HTERT RPE-1 (cell line): Measurements from ENCODE around the gene SMURF1.
"Not testable (repeated sequence)": the region's sequence is repeated elsewhere in the genome, so short reads cannot be mapped to it uniquely, and the experiment has no call there.

Experiments used
- in situ Hi-C: fragments of 300-500 bp; cut with MboI; formaldehyde crosslinking; loops from 4 replicates; pipeline ENCODE4 v1.14.3; 2020; ENCODE audit warnings: low sequenced_read_pairs

Gene SMURF1

DNA sequence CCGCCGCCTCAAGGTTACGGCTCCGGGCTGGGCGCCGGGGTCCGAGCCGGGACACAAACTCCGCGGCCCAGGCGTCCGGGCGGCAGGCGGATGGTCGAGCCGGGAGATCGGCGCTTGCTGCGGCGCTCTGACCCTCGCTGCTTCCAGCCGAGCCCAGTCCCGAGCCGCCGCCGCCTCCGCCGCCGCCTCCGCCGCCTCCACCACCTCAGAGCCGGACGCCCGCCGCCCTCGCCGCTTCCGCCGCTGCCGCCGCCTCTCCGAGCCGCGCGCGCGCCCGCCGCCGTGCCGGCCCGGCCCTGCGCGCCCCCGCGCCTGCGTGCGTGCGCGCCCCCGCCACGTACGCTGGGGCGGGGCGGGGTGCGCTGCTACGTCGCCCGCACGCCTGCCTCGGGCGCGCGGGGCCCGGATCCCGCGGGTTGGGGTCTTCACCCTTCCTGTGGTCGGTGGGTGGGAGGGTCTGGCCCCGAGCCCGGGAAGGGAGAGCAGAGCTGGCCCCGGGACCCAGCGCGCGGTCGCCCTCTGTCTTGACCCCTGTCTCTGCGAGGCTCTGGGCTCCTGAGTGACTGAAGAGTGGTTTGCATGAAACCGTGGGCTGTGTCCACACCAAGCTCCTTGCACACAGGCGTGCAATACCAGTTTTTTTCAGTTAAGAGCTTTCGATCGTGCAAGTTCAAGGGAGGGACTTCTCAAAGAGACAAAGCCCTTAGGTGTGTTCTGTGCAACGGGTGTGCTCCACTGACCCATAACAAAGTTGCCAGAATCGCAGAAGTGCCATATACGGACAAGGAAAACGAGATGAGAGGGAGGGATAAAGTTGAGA, at the start of gene SMURF1:
TSS of gene SMURF1 (minus strand) at position 256 of the 820 bp plus-strand sequence. CDS start 328 bp downstream, outside the sequence.
- in situ Hi-C loops: no loop called here

DNA sequence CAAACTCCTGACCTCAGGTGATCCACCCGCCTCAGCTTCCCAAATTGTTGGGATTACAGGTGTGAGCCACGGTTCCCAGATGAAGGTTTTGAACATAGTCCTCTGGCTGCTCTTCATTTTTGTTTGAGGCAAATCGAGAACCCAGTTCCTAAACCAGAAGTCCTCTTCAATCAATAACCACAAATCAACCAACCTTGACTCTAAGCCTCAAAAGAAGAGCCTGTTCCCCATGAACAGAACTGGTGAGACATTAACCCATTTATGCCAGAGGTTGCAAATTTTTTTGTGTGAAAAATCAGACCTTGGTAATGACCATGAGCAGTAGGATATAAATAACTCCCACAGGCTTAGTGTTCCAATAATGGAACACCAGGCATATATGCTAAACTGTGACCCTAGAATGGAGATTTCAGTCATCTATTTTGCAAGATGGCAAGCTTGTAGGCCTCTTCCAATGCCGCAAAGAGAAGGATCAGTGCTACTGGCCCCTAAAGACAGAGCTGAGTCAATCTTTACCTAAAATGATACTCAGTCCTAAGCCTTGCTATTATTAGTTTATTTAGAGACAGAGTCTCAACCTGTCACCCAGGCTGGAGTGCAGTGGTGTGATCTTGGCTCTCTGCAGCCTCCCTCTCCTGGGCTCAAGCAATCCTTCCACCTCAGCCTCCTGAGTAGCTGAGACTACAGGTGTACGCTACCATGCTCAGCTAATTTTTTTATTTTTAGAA, 48.1 kb upstream of the SMURF1 start:
- in situ Hi-C loops: no loop called here

DNA sequence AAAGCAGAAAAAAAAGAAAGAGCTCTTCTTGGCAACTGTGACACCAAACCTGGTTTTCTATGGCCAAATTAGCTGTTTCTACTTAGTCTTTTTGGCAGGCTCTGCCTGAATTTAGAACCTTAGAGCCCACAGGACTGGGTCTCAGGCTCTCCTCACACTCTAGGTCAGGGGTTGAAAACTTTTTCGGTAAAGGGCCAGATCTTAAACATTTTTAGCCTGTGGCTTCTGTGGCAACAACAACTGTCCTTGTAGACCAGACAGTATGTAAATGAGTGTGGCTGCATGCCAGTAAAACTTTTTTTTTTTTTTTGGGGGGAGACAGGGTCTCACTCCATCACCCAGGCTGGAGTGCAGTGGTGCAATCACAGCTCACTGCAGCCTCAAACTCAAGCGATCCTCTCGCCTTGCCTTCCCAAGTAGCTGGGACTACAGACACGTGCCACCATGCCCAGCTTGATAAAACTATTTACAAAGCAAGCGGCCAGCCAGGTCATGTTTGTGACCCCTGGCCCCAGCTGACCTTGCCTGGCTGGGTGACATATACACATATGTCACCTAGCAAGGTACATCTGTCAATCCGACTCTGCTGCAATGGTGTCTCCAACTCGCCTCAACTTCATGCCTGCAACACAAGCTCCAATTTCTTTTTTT, 46.6 kb upstream of the SMURF1 start:
- in situ Hi-C loops: no loop called here

DNA sequence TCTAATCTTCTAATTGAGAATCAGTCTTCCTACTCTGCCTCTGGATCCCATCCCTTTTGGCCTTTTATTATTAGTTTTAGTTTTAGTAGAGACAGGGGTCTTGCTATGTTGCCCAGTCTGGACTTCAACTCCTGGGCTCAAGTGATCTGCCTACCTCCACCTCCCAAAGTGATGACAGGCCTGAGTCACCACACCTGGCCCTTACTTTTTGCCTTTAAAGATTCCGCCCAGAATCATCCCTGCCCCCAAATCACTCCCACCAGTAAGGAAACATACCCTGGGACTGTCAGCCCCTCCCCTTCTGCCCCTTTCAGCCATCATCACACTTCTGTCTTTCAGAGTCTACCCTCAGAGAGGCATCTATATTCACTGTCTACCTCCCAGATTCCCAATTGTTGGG, 45.3 kb upstream of the SMURF1 start:
- in situ Hi-C loops: no loop called here

DNA sequence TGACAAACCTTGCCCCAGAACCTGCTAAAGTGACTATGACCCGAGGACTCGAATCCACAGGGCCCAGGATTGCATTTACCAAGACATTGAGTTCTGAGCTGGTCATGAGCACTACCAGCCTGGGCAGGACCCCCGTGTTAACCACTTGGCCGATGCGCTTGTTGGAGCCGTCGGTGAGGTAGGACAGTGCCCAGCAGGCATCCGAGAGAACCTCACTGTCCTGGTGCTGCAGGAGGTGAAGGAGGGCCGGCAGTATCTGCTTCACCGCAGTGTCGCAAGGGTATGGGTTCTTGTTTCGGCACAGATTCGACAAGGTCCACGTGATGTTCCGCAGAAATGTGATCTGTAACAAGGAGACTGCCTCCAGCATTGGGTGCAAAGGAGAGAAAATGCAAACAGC, 44.3 kb upstream of the SMURF1 start:
- in situ Hi-C loops: no loop called here

DNA sequence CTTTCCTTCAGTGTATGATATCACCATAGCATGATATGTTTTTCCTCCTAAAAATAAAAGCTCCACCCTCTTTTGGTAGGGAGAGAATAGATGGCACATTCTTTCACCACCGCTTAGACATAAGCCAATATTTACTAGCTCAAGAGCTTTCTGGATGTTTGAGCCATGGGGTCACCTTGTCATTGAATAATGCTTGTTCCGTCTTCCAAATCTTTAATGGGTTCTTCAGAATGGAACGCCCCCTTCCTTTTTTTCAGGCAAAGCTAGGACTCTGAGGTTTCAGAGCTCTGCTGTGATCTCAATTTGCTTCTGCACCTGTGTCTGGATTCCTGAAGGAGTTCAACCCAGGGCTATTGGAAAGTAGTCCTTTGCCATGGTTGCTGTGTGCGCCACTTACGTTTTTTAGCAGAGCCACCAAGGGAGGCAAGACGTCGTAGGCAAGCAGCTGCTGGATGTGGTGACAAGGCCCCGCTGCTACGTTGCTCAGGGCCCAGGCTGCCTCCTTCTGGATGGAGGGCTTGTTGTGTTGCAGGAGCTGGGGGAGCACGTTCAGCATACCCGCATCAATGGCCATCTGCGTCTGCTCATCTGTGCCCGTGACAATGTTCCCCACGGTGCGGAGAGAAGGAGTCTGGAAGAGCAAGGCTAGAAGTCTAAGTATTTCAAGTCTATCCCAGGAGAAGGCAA, 40.8 kb upstream of the SMURF1 start:
- in situ Hi-C loops: no loop called here

DNA sequence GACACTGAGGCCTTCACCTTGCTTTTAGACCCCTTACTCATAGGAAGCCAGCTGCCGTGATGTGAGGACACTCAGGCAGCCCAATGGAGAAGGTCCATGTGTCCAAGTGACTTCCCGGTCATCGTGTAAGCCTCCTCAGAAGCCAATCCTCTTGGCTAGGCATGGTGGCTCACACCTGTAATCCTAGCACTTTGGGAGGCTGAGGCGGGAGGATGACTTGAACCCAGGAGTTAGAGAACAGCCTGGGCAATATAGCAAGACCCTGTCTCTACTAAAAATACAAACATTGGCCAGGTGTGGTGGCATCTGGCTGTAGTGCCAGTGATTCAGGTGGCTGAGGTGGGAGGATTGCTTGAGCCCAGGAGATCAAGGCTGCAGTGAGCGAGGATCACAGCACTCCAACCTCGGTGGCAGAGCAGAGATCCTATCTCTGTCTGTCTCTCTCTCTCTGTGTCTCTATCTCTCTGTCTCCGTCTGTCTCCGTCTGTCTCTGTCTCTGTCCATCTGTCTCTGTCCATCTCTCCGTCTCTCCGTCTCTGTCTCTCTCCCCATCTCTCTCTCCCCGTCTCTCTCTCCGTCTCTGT, 36.3 kb upstream of the SMURF1 start:
- in situ Hi-C loops: no loop called here

DNA sequence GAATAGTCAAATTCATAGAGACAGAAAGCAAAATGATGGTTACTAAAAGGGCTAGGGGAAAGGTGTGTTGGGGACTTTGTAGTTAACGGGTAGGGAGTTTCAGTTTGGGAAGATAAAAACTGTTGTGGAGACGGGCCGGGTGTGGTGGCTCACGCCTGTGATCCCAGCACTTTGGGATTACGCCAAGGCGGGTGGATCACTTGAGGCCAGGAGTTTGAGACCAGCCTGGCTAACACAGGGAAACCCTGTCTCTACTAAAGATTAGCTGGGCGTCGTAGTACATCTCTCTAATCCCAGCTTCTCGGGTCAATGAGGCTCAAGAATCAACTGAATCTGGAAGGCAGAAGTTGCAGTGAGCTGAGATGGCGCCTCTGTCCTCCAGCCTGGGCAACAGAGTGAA, 33.3 kb upstream of the SMURF1 start:
- in situ Hi-C loops: no loop called here

DNA sequence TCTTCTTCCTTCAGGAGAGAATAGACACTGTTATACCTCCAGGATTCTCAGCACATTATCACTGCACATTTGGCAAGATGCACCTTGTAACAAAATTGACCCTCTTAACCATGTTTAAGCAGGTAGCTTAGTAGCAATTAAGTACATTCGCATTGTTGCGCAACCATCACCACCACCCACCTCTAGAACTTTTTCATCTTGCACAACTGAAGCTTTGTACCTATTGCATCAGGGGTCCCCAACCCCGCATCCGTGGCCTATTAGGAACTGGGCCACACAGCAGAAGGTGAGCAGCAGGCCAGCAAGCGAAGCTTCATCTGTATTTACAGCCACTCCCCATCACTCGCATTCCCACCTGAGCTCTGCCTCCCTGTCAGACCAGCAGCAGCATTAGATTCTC, 29.9 kb upstream of the SMURF1 start:
- in situ Hi-C loops: no loop called here

DNA sequence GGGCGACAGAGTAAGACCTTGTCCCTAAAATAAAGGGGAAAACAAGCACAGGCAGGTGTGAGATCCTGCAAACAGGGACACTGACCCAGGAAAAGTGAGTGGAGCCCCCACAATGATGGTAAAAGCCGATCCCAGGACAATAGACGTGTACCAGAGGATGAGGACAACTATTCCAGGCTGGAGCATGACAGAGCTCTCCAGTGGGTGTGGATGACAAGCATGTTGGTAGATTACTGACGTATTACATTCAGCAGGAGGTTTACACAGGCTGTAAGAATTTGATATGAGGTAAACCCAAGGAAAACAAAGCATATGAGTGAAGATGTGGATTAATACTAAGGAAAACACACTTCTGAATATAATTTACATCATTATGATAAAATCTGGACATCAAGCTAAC, 27.8 kb upstream of the SMURF1 start:
- in situ Hi-C loops: no loop called here

DNA sequence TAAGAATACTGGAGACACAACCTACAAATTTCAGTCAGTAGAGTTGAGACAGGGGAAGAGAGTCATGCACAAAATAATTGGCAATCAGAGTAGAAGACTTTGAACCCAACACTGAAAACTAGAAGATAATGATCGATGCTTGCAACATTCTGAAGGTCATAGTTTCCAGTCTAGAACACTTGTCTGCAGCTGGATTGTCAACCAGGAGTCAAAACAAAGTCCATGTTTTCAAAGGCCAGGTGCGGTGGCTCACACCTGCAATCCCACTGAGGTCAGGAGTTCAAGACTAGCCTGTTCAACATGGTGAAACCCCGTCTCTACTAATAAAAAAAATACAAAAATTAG, 26.8 kb upstream of the SMURF1 start:
- in situ Hi-C loops: no loop called here

DNA sequence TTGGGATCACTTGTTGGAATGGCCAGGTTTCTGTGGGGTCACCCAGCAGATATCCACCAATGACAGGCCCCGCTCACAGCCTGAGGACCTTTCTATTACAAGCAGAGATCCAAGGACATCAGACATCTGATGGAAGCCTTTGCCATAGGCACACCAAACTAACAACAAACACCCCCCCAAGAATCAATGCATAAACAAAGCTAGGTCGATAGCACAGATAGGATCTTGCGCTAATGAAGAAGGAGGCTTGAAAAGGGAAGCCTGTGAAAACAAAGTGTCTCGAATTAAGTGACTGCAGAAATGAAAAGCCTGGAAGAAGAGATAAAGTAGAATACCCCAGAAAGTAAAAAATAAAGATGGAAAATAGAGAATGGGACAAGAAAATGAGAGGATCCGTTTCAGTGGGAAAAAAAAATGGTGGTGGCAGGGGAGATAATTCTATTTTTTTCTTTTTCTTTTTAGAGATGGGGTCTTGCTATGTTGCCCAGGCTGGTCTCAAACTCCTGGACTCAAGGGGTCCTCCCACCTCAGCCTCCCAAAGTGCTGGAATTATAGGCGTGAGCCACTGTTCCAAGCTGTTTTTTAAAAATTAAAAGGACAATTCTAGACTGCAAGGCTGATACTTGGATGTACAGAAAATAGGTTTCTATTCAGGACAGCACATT, 26.3 kb upstream of the SMURF1 start:
- in situ Hi-C loops: no loop called here

DNA sequence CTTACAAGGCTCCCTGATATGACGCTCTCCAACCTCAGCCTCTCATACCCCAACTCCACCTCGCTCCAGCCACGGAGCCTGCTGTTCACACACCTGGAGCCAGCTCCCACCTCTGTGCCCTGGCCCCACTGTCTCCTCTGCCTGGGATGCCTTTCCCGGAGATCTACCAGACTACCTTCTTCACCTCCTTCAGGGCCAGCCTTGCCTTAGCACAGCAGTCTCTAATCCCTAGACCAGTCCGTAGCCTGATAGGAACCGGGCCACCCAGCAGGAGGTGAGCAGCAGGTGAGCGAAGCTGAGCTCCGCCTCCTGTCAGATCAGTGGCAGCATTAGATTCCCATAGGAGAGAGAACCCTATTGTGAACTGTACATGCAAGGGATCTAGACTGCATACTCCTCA, 23.2 kb upstream of the SMURF1 start:
- in situ Hi-C loops: no loop called here

DNA sequence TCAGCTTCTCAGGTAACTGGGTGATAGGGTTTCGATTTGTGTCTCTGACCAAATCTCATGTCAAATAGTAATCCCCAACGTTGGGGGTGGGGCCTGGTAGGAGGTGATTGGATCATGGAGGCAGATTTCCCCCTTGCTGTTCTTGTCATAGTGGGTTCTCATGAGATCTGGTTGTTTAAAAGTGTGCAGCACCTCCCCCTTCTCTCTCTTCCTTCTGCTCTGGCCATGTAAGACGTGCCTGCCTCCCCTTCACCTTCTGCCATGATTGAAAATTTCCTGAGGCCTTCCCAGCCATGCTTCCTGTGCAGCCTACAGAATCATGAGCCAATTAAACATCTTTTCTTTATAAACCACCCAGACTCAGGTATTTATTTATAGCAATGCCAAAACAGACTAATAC, 21.9 kb upstream of the SMURF1 start:
- in situ Hi-C loops: no loop called here

DNA sequence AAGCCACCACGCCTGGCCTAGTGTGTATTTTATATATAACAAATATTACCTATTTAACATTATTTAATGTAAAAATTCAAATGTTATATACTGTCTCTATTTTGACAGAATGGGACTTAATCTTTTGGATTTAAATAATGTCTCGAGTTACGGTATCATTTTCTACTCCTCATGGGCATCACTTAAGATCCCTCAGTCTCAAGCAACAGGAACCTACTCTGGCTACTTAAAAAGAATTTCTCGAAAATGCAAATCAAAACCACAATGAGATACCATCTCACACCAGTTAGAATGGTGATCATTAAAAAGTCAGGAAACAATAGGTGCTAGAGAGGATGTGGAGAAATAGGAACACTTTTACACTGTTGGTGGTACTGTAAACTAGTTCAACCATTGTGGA, 19.8 kb upstream of the SMURF1 start:
- in situ Hi-C loops: not testable (repeated sequence)

DNA sequence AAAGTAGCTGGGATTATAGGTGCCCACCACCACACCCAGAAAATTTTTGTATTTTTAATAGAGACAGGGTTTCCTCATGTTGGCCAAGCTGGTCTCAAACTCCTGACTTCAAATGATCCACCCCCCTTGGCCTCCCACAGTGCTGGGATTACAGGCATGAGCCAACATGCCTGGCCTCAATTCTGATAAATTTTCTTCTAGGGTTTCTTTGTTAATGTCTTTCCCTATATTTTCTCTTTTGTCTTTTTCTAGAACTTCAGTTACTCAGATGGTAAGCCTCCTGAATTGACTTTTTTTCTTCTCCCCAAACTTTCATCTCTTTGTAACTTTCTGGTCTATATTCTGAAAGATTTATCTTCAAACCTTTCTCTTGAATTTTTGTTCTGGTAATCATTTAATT, 12.7 kb upstream of the SMURF1 start:
- in situ Hi-C loops: no loop called here

DNA sequence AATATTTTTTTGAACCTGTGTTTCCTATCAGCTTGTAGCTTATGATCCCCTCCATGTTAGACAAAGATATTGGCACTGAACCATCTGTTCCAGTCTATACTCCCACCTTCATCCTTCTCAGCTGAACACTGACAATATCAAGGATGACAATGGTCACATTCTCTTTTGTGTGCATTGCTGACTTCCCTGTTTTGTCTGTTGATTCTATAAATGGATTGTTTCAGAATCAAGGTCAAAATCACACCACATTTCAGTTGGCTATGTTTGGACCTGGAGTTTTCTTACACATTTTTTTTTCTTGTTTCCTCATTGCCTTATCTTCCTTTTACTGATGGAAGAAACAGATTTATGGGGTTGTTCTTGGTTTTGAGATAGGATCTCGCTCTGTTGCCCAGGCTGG, 11.3 kb upstream of the SMURF1 start:
- in situ Hi-C loops: no loop called here

DNA sequence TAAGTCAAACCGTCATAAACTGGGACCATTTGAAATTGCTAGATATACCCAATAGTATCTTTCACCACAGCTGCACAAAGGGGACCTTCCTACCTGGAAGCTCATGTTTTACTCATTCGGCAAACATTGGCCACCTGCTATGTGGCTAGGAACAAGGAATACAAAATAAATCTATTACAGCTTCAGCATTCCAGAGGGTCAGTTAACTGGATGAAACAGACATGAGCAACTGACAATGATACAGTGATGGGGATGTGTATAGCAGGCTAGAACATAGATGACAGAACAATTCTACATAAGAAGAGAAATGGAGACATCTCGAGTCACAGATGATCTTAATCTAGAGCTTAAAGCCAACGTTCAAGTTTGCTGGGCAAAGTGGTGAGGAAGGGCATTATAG, 3.1 kb upstream of the SMURF1 start:
- in situ Hi-C loops: no loop called here

DNA sequence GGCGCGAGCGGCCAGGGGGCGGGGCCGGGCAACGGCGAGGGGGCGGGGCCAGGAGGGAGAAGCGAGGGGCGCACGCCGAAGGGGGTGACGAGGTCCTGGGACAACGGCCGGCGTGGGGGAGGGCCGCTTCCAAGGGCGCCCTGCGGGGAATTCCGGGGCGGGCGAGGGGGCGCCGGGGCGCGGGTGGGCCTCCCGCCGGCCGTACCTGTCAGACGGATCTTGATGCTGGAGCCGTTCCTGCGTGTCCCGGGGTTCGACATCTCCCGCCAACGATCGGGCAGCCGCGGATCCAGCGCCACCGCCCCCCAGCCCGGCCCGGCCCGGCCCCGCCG, 421 bp downstream of the SMURF1 start:
- in situ Hi-C loops: no loop called here

DNA sequence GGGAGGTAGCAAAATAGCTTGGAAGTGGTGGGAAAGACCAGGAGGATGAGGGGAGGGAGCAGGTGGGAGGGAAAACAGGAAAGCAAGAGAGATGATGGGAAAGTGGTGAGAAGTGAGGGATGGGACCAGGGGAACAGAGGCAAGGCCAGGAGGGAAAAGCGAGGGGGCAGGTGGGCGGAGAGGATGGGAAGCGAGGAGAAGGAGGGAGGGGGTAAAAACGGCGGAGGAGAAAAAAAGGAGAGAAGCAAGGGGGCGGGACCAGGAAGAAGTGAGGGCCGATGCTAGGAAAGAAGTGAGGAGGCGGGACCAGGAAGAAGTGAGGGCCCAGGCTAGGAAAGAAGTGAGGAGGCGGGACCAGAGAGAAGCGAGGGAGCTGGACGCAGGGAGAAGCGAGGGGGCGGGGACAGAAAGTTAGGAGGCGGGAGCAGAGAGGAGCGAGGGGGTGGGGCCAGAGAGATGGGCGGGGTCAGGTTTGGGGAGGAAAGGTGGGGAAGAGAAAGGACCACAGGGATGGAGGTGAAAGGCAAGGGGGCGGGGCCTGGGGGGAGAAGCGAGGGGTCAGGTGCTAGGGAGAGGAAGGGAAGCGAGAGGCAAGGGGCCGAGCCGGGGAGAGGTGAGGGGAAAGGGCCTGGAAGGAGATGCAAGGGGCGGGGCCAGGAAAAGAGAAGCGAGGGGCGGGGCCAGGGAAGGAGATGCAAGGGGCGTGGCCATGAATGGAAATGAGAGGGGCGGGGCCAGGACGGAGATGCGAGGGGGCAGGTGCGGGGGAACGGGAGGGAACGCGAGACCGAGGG, 984 bp downstream of the SMURF1 start:
- in situ Hi-C loops: no loop called here
